Measurements from ENCODE around the gene CCR5.

Gene CCR5

GRCh38 chr3:46359733-46360493 is 10.8 kb upstream of the CCR5 start:
- FAIRE-seq, result no peak

GRCh38 chr3:46360907-46361306 is 9.8 kb upstream of the CCR5 start:
- FAIRE-seq, result no peak

DNA sequence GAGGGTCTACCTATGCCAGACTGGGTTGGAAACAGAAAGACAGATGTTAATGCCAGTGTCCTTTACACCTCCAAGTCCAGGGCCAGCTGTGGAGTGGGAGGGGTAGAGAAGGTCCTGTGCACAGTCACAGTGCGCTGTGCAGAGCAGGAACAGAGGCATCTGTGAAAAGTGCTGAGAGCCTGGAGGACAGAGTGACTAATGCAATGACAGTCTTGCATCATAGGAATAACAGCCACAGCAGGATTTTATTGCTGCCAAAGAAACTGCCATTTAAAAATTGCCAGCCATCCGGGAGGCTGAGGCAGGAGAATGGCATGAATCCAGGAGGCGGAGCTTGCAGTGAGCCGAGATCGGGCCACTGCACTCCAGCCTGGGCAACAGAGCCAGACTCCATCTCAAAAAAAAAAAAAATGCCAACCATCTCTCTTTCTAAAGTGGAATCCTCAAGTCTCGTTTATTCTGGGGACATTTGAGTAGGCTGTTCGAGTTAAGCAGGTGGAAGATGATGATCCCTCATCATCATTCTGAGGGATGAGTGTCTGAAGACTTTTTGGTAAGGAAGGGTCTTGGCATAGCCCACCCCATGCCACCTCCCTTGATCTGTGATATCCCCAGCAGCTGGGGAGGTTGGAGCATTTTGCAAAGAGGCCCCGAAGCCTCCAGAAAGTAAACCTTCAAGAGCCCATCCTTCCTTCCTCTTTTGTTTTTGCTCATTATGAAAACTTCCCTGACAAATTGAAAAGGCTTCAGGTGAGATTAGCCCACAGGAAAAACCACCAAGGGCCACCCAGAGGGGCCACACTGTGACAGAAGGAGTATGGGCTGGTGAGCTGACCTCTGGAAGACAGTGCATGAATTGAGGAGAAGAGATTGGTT is 9.1 kb upstream of the CCR5 start:
- no peak for FAIRE-seq

GRCh38 chr3:46365041-46365440 is 5.7 kb upstream of the CCR5 start:
- no peak for FAIRE-seq

DNA sequence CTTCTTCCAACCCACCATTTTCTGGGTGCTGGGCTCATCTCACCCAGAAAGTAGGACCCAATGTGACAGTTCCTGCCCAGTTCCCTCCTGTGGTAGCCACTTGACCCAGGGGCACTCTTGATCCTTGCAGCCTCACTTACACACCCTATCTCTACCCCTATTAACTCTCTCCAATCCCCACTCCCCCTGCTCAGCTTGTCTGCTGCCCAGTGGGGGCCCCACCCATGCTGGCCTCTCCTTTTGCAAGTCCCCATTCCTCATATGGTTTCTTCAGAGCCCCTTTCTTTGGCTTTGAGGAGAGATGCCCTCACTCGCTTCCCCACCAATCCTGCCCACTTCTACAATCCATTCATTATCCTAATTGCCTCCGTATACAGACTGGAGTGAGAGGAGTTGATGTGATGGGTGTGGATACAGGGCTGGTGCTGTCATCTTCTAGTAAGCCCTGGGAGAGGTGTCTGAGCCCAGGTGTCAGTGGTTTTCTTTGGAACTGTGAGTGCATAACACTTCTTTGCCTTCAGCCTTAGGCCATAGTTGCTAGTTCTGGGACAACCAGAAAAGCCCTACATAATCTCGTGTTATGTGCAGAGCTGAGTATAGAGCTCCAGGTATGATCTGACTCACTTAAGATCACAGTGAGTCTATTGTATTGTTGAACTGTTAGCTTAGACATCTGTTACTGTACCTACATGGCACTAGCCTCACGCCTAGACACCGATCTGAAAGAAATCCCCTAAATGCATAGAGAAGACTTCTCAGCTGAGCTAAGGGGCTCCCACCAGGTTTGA is 4.8 kb upstream of the CCR5 start:
- FAIRE-seq, result no peak

GRCh38 chr3:46367811-46368210 is 2.9 kb upstream of the CCR5 start:
- no peak for FAIRE-seq

DNA sequence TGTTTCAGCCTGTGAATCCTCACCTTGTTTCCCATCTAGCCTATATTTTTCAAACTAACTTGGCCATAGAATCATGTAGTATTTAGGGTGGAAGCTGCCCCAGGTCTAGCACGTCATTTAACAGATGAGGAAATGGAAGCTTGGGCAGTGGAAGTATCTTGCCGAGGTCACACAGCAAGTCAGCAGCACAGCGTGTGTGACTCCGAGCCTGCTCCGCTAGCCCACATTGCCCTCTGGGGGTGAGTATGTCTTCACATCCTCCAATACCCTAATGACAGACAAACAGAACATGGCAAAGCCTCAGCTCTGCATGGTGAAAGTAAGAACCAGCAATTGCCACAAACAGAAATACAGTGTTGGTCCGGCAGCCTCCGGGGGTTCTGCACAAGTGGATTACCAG is 2.2 kb upstream of the CCR5 start:
- FAIRE-seq, result no peak

- no peak for FAIRE-seq
Measured at GRCh38 chr3:46369151-46369550, 1.6 kb upstream of the CCR5 start.

DNA sequence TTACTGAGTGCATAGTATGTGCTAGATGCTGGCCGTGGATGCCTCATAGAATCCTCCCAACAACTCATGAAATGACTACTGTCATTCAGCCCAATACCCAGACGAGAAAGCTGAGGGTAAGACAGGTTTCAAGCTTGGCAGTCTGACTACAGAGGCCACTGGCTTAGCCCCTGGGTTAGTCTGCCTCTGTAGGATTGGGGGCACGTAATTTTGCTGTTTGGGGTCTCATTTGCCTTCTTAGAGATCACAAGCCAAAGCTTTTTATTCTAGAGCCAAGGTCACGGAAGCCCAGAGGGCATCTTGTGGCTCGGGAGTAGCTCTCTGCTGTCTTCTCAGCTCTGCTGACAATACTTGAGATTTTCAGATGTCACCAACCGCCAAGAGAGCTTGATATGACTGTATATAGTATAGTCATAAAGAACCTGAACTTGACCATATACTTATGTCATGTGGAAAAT is 1.0 kb upstream of the CCR5 start:
- no peak for FAIRE-seq

DNA sequence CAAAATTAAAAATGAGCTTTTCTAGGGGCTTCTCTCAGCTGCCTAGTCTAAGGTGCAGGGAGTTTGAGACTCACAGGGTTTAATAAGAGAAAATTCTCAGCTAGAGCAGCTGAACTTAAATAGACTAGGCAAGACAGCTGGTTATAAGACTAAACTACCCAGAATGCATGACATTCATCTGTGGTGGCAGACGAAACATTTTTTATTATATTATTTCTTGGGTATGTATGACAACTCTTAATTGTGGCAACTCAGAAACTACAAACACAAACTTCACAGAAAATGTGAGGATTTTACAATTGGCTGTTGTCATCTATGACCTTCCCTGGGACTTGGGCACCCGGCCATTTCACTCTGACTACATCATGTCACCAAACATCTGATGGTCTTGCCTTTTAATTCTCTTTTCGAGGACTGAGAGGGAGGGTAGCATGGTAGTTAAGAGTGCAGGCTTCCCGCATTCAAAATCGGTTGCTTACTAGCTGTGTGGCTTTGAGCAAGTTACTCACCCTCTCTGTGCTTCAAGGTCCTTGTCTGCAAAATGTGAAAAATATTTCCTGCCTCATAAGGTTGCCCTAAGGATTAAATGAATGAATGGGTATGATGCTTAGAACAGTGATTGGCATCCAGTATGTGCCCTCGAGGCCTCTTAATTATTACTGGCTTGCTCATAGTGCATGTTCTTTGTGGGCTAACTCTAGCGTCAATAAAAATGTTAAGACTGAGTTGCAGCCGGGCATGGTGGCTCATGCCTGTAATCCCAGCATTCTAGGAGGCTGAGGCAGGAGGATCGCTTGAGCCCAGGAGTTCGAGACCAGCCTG is 984 bp downstream of the CCR5 start:
- FAIRE-seq, result no peak

DNA sequence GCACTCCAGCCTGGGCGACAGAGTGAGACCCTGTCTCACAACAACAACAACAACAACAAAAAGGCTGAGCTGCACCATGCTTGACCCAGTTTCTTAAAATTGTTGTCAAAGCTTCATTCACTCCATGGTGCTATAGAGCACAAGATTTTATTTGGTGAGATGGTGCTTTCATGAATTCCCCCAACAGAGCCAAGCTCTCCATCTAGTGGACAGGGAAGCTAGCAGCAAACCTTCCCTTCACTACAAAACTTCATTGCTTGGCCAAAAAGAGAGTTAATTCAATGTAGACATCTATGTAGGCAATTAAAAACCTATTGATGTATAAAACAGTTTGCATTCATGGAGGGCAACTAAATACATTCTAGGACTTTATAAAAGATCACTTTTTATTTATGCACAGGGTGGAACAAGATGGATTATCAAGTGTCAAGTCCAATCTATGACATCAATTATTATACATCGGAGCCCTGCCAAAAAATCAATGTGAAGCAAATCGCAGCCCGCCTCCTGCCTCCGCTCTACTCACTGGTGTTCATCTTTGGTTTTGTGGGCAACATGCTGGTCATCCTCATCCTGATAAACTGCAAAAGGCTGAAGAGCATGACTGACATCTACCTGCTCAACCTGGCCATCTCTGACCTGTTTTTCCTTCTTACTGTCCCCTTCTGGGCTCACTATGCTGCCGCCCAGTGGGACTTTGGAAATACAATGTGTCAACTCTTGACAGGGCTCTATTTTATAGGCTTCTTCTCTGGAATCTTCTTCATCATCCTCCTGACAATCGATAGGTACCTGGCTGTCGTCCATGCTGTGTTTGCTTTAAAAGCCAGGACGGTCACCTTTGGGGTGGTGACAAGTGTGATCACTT is 2.0 kb downstream of the CCR5 start:
- FAIRE-seq, result no peak

DNA sequence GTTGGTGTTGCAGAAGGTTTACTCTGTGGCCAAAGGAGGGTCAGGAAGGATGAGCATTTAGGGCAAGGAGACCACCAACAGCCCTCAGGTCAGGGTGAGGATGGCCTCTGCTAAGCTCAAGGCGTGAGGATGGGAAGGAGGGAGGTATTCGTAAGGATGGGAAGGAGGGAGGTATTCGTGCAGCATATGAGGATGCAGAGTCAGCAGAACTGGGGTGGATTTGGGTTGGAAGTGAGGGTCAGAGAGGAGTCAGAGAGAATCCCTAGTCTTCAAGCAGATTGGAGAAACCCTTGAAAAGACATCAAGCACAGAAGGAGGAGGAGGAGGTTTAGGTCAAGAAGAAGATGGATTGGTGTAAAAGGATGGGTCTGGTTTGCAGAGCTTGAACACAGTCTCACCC is 4.0 kb downstream of the CCR5 start:
- no peak for FAIRE-seq

DNA sequence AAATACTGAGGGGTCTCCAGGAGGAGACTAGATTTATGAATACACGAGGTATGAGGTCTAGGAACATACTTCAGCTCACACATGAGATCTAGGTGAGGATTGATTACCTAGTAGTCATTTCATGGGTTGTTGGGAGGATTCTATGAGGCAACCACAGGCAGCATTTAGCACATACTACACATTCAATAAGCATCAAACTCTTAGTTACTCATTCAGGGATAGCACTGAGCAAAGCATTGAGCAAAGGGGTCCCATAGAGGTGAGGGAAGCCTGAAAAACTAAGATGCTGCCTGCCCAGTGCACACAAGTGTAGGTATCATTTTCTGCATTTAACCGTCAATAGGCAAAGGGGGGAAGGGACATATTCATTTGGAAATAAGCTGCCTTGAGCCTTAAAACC is 4.5 kb downstream of the CCR5 start:
- no peak for FAIRE-seq

- no peak for FAIRE-seq
Measured at GRCh38 chr3:46375814-46376213, 5.1 kb downstream of the CCR5 start.

GRCh38 chr3:46378426-46378942 is 7.7 kb downstream of the CCR5 start:
- FAIRE-seq, result no peak

- FAIRE-seq, result no peak
Measured at GRCh38 chr3:46380471-46381221, 9.9 kb downstream of the CCR5 start.

DNA sequence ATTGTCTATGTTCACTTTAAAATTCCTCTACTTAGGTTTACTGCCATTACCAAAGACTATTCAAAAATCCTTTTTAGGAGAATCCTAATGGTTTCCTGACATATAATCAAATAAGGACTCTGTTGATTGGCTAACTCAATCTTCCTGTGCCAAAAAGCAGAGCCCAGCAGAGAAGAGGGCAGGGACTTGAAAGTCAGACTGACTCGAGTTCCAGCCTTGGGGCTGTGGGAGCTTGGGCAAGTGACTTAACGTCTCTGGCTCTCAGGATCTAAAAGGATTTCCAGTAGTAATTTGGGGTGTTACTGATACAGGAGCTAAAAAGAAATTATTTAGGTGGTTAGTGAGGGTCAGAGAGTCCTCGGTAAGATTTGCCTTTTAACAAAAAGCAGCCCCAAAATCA is 10.9 kb downstream of the CCR5 start:
- no peak for FAIRE-seq

DNA sequence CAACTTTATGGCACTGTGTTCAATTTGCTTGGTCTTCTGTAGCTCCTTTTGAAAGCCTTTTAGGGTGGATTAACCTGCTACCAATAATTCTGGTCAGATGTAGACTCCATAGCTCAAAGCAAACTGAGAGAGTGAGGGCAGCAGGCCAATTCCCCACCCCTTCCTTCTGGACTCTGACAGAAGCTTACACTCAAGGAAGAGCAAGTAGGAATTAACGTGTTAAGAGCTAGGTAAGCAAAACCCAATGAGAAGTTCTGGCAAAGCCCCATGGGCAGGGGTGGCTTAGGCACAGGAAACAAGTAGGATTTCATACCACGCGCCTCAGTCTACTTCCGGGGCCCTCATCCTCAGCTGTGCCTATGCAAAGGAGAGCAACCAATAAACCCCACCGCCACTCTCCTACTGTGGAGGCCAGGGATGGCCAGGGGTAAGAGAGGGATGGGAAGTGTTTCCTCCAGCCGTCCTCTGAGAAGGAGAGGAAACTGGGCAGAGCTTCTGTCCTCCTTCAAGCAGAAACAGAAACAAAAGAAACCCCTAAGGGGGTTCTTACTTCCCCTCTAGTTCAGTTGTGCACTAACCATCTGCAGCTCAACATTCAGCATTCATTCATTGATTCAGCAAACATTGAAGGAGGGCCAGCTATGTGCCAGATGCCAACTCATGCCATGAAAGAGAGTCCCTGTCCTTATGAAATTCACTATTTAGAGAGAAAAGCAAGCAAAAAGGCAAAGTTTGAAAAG is 12.6 kb downstream of the CCR5 start:
- FAIRE-seq, result no peak

DNA sequence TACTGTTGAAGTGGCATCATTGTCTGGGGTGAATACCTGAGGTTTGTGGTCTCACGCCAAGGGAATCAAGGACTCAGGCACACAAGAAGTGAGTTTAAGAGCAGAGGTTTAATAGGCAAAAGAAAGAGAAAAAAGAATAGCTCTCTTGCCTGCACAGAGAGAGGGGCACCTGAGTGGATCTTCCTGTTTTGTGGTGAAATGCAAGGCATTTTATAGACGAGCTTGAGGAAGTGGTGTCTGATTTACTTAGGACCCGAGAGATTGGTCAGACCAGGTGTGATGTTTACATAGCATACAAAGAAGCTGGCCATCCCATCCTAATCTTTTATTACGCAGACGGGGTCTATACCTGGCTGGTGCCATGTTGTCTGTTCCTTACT is 13.2 kb downstream of the CCR5 start:
- no peak for FAIRE-seq

DNA sequence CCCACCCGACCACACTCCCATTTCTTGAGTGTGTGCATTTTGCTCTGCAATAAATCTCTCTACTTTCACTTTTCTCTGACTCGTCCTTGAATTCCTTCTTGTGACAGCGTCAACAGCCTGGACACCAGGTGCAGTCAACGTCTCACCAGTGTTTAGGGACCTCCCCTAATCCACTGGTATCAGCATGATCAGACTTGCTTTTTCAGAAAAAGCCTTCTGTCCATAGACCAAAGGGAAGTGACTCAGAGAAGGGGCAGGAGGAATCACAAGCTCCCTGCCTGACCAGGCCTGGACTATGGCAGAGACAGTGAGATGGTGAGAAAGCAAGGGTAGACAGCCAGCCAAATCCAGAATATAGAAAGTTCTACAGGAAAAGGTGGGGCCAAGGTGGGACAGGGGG is 15.5 kb downstream of the CCR5 start:
- no peak for FAIRE-seq
